KOPT-K1 (cell line): ENCODE results near the gene RASL10B.

ENCODE experiments used
- H3K27ac ChIP-seq: fragments of 200-600 bp; sonication (generic); 2 replicates; pipeline ENCODE4 v1.5.1; 2016; ENCODE audit warnings: antibody characterized with exemption, mild to moderate bottlenecking, low read depth, low read length; ENCODE audit not compliant: poor library complexity, severe bottlenecking
- H3K36me3 ChIP-seq: fragments of 200-600 bp; sonication (generic); 2 replicates; pipeline ENCODE4 v1.5.1; 2017; ENCODE audit warnings: antibody characterized with exemption, mild to moderate bottlenecking, low read length, moderate library complexity; ENCODE audit not compliant: insufficient read depth
- H3K9me3 ChIP-seq: fragments of 200-600 bp; sonication (generic); 2 replicates; pipeline ENCODE4 v1.5.1; 2017; ENCODE audit warnings: antibody characterized with exemption, low read length, mild to moderate bottlenecking; ENCODE audit not compliant: insufficient read depth, poor library complexity, severe bottlenecking

RASL10B gene

GRCh38 chr17:35709874-35710273, 21.6 kb upstream of the RASL10B start:
- Histone ChIP-seq H3K36me3 (peaks cover 37% of the 10 kb centered on the region), H3K27ac (no peak overlapping the region), H3K9me3 (no peaks in the 10 kb centered on the region)

DNA sequence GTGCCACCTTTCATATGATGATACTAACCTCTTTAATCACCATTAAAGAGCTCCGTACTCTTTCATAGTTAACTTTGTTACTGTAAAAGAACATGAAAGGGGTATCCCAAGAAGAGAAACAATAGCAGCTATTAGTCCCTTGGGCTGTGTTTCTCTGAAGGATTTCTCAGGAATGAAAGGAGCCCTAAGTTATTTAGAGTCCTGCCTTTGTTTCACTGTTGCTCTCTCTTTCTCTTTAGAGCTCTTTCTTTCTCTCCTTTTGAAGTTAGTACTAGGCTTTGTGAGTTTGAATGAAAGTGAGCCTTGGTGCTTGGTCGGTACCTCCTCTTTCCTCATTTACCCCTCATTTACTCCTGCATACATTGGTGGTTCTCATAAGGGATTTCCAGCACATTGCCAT, 20.5 kb upstream of the RASL10B start:
- H3K36me3 ChIP-seq = peaks cover 43% of the 10 kb centered on the region
- H3K27ac ChIP-seq = no peak overlapping the region
- no peaks in the 10 kb centered on the region for H3K9me3 ChIP-seq

DNA sequence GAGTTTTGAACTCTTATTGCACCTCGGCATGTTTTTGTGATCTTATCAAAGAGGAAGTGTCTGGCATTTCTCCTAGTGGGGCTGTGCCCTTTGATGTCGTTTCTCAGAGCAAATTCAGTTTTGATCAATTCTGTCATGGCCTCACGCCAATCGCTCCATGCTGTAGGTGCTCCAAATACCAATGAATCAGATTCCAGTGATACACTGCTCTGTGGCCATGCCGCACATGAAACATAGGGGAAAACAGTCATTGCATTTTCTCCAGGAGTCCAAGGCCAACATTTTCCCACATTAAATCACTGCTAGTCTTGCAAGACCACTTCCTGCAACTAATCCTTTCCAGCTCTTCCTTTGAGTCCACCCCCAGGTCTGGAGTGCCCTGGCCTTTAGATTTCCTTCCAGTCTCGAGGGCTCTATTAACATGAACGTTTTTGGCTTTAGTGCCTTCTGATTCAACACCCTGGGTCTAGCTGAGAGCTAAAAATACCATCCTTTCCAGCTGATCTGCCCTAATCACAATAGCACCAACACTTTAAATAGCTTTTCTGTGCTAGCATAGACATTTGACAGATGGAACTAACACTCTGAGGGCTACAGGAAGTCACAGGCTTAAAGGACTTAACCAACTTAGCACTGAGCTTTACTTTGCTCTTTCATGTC, 18.2 kb upstream of the RASL10B start:
- H3K9me3 ChIP-seq = no peaks in the 10 kb centered on the region
- peaks cover 65% of the 10 kb centered on the region for H3K36me3 ChIP-seq
- H3K27ac ChIP-seq = no peak overlapping the region

- H3K36me3 ChIP-seq = peaks cover 74% of the 10 kb centered on the region
- H3K9me3 ChIP-seq = no peaks in the 10 kb centered on the region
- H3K27ac ChIP-seq = no peak overlapping the region
These were observed 16.5 kb upstream of the RASL10B start for GRCh38 chr17:35714988-35715387.

GRCh38 chr17:35715416-35715815, 16.0 kb upstream of the RASL10B start:
- no peaks in the 10 kb centered on the region for H3K9me3 ChIP-seq
- peaks cover 73% of the 10 kb centered on the region for H3K36me3 ChIP-seq
- no peak overlapping the region for H3K27ac ChIP-seq

DNA sequence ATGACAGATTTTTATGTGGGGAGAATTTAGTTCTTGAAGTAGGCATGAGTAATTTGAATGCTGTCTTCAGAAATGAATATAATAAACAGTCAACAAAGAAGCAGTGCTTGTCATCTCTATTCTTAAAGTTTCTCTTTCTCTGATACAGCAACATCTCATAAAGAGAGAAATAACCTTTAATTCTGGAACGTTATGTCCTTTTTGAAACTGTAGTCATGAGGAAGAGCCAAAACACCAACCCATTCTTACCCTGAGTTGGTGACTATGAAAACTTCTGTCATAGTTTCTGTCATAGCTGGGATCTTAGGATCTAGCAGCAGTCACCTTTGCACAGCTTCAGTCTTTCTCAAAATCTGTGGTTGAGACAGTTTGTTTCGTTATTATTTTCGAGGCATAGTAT, 15.3 kb upstream of the RASL10B start:
- Histone ChIP-seq H3K27ac (no peak overlapping the region), H3K36me3 (peaks cover 65% of the 10 kb centered on the region), H3K9me3 (no peaks in the 10 kb centered on the region)

GRCh38 chr17:35716897-35717465, 14.5 kb upstream of the RASL10B start:
- H3K9me3 ChIP-seq = no peaks in the 10 kb centered on the region
- H3K36me3 ChIP-seq = peaks cover 59% of the 10 kb centered on the region
- H3K27ac ChIP-seq = no peak overlapping the region

- H3K36me3 ChIP-seq = peaks cover 59% of the 10 kb centered on the region
- H3K27ac ChIP-seq = no peak overlapping the region
These were observed 14.0 kb upstream of the RASL10B start for GRCh38 chr17:35717475-35717874.

GRCh38 chr17:35723735-35724134, 7.7 kb upstream of the RASL10B start:
- H3K9me3 ChIP-seq = no peaks in the 10 kb centered on the region
- peaks cover 59% of the 10 kb centered on the region for H3K36me3 ChIP-seq
- H3K27ac ChIP-seq = no peak overlapping the region

More at GRCh38 chr17:35717475-35717874, 14.0 kb upstream of the RASL10B start:
- H3K9me3 ChIP-seq = no peaks in the 10 kb centered on the region

DNA sequence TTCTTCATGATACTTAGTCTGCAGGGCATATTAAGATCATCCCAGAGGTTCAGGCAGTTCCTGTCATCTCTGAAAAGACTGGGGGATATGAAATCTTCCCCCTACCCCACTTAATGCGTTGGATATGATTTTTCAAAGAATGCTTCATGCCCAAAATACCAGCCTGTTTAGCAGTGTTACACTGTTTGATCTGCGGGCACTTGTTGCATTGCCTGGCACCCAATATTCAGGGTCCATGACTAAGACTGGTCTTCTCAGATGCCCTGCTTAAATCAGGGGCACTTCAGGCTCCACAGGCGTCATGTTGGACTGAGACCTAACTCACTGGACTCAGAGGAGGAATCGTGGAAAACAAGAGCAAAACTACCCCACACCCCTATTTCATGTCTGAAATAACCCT, 6.4 kb upstream of the RASL10B start:
- Histone ChIP-seq H3K27ac (no peak overlapping the region), H3K36me3 (peaks cover 50% of the 10 kb centered on the region), H3K9me3 (no peaks in the 10 kb centered on the region)

GRCh38 chr17:35725802-35726126, 5.7 kb upstream of the RASL10B start:
- Histone ChIP-seq H3K36me3 (peaks cover 48% of the 10 kb centered on the region), H3K9me3 (no peaks in the 10 kb centered on the region), H3K27ac (no peak overlapping the region)

- Histone ChIP-seq H3K27ac (no peak overlapping the region), H3K36me3 (peaks cover 48% of the 10 kb centered on the region), H3K9me3 (no peaks in the 10 kb centered on the region)
These were observed 5.1 kb upstream of the RASL10B start for GRCh38 chr17:35726127-35726952.

DNA sequence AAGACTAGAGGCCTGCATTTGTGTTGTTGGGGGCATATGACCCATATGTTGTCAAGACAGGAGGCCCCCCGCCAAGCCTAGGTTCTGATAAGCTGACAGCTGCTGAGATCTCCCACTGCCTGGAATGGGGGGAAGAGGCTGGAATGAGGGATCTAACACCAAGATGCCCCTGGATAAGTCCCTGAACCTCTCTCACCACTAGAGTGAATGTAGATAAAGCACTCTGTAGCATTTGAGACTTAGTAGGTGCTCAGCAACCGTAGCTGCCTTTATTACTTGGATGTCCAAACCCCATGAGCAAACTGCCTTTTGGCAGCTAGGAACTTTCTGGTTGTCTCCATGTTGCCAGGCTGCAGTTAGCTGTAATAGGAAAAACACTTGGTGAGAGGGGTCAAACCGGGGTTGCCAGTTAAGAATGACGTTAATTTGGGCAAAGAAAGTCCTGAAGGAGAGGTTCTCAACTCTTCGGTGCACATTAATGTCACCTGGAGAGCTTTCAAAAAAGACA, 4.4 kb upstream of the RASL10B start:
- no peaks in the 10 kb centered on the region for H3K9me3 ChIP-seq
- H3K36me3 ChIP-seq = peaks cover 48% of the 10 kb centered on the region
- no peak overlapping the region for H3K27ac ChIP-seq

DNA sequence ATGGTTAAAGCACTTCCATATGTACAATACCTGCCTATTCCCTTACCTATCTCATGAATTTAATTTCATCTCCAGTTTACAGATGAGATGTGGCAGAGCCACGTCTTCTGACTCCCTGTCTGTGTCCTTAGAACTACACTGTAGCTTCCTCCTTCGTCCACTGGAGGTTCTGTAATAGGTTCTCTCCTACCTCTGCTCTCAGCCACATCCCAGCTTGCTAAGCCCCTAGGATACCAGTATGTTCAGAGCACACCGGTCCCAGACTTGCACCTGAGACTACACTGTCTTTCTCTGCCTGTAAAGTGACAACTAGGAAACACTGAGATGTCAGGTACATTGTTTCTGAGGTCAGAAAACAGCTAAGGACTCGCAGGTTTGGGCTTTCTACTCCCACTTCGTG, 3.8 kb upstream of the RASL10B start:
- H3K27ac ChIP-seq = no peak overlapping the region
- H3K36me3 ChIP-seq = peaks cover 48% of the 10 kb centered on the region
- H3K9me3 ChIP-seq = no peaks in the 10 kb centered on the region

GRCh38 chr17:35728551-35728950, 2.9 kb upstream of the RASL10B start:
- Histone ChIP-seq H3K27ac (no peak overlapping the region), H3K9me3 (no peaks in the 10 kb centered on the region), H3K36me3 (peaks cover 41% of the 10 kb centered on the region)
